Tibial artery (tissue), 4 donors: ENCODE measurements around the gene SEZ6.

ENCODE experiments used
- DNase-seq, 2 donors: peaks; one replicate each; pipeline ENCODE4 v3.0.0-alpha.2; 2019
- H3K27ac ChIP-seq, 2 donors: fragments of 200-600 bp; sonication (generic) in 1 of 2; 1 replicate in 1 of 2; 2 replicates in 1 of 2; pipeline ENCODE4 v1.5.1; 2018 to 2019; ENCODE audit warnings: mild to moderate bottlenecking in 1 of 2
- H3K27me3 ChIP-seq, 2 donors: fragments of 200-600 bp; sonication (generic) in 1 of 2; one replicate each; pipeline versions ENCODE4 v1.5.1 to v1.6.0; 2016 to 2019
- H3K36me3 ChIP-seq, 3 donors: fragments of 200-600 bp; sonication (generic) in 2 of 3; one replicate each; pipeline ENCODE4 v1.5.1; 2016 to 2019; ENCODE audit warnings: mild to moderate bottlenecking in 2 of 3
- H3K4me1 ChIP-seq, 4 donors: fragments of 200-600 bp; sonication (generic) in 2 of 4; 1 replicate in 3 of 4; 2 replicates in 1 of 4; pipeline ENCODE4 v1.5.1; 2016 to 2019
- H3K4me3 ChIP-seq, 2 donors: fragments of 200-600 bp; sonication (generic) in 1 of 2; 1 replicate in 1 of 2; 2 replicates in 1 of 2; pipeline ENCODE4 v1.5.1; 2018 to 2019; ENCODE audit warnings: mild to moderate bottlenecking in 2 of 2
- H3K9me3 ChIP-seq, 3 donors: fragments of 200-600 bp; sonication (generic) in 1 of 3; one replicate each; pipeline ENCODE4 v1.5.1; 2016 to 2019
- CTCF ChIP-seq, 2 experiments: fragments of 200-600 bp in 1 of 2; fragments of 450-650 bp in 1 of 2; IDR thresholded peaks; one replicate each; pipeline ENCODE4 v1.5.1; 2017 to 2019; ENCODE audit warnings: antibody characterized with exemption in 2 of 2, mild to moderate bottlenecking in 1 of 2, moderate library complexity in 1 of 2
- intact Hi-C: fragments of 100-400 bp; cut with DNase I; formaldehyde crosslinking; loops from one replicate; pipeline ENCODE4 v1.15.0; 2023; ENCODE audit warnings: low total_unique reads

Gene SEZ6

GRCh38 chr17:29043539-29044145 is 37.8 kb upstream of the SEZ6 start:
- no peak overlapping the region for H3K4me3 ChIP-seq
- no peaks in the 10 kb centered on the region for H3K9me3 ChIP-seq
- H3K27ac ChIP-seq = no peak overlapping the region
- H3K4me1 ChIP-seq = peaks cover 0 to 6% (median 2%) of the 10 kb centered on the region in 4 donors
- TF ChIP-seq CTCF (IDR thresholded peaks at IDR 0.05) = no peak
- peaks cover 0 to 2% of the 10 kb centered on the region in 2 donors for H3K27me3 ChIP-seq
- intact Hi-C loops = no loop called here
- no peak for DNase-seq
- no peaks in the 10 kb centered on the region for H3K36me3 ChIP-seq

- Histone ChIP-seq H3K4me1 (peaks cover 0 to 6% (median 2%) of the 10 kb centered on the region in 4 donors), H3K27ac (no peak within 1 kb of the TSS), H3K4me3 (no peak within 1 kb of the TSS), H3K36me3 (no peaks in the 10 kb centered on the region), H3K9me3 (no peaks in the 10 kb centered on the region), H3K27me3 (peaks cover 0 to 5% of the 10 kb centered on the region in 2 donors)
- intact Hi-C loops = no loop called here
- TF ChIP-seq CTCF (IDR thresholded peaks at IDR 0.05) = no peak
- DNase-seq = no peak
Measured at GRCh38 chr17:29042679-29043538, 37.1 kb upstream of the SEZ6 start, which contains the start of gene PIPOX. Gene PIPOX, plus strand, starts transcription at chr17:29043141. Its CDS starts 85 bp downstream, at chr17:29043226.

DNA sequence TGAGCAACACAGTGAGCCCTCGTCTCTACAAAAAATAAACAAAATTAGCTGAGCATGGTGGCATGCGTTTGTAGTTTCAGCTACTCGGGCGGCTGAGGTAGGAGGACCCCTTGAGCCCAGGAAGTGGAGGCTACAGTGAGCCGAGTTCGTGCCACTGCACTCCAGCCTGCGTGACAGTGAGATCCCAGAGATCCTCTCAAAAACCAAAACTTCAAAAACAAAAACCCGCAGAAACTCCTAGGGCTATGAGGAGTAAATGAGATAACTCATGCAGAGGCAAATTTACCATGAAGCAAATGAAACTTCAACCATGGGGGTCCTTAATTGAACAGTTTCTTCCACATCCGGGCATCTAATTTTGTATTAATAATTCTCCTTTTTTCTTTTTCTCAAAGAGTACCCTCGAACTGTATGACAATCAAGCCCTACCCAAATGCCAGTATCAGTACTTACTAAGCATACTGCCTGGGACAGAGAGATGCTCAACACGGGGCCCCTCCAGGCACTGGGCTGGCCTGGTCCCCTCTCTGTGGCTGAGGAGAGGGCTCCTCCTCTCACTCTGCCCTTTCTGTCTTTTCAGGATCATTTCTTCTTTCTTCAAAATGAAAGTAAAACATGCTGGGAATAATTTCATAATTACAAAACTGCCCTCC is 36.3 kb upstream of the SEZ6 start:
- Histone ChIP-seq H3K4me3 (no peak overlapping the region), H3K36me3 (no peaks in the 10 kb centered on the region), H3K27ac (no peak overlapping the region), H3K4me1 (peaks cover 0 to 6% (median 2%) of the 10 kb centered on the region in 4 donors), H3K27me3 (peaks cover 0 to 11% of the 10 kb centered on the region in 2 donors), H3K9me3 (no peaks in the 10 kb centered on the region)
- no peak for DNase-seq
- intact Hi-C loops = no loop called here
- TF ChIP-seq CTCF (IDR thresholded peaks at IDR 0.05) = no peak

DNA sequence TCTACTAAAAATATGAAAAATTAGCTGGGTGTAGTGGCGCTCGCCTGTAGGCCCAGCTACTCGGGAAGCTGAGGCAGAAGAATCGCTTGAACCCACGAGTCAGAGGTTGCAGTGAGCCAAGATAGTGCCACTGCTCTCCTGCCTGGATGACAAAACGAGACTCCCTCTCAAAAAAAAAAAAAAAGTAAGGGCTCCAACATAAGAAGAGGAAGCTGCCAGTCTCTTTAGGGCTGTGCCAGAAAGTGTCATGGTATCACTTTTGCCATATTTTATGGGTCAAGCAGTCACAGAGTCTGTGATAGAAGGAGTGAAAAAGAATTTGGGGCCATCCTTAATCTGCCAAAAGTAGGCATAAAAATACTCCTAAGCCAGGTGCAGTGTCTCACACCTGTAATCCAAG is 35.7 kb upstream of the SEZ6 start:
- TF ChIP-seq CTCF (IDR thresholded peaks at IDR 0.05) = no peak
- no peaks in the 10 kb centered on the region for H3K9me3 ChIP-seq
- no peak for DNase-seq
- intact Hi-C loops = no loop called here
- no peak overlapping the region for H3K27ac ChIP-seq
- H3K4me3 ChIP-seq = no peak overlapping the region
- peaks cover 0 to 14% of the 10 kb centered on the region in 2 donors for H3K27me3 ChIP-seq
- H3K4me1 ChIP-seq = peaks cover 0 to 6% (median 2%) of the 10 kb centered on the region in 4 donors
- H3K36me3 ChIP-seq = no peaks in the 10 kb centered on the region

DNA sequence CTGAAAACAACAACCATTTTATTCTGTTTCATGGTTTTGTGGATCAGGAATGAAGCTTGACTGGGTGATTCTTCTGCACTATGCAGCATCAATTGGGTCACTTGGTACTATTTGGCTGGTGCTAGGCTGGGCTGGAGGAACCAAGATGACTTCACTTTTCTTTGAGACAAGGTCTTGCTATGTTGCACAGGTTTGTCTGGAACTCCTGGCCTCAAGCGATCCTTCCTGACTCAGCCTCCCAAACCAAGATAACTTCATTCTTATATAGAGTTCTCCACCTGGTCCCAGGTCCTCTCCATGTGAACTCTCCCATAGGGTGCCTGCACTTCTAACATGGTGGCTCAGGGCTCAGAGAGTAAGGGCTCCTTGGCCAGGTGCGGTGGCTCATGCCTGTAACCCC is 35.3 kb upstream of the SEZ6 start:
- intact Hi-C loops = no loop called here
- Histone ChIP-seq H3K4me3 (no peak overlapping the region), H3K27me3 (peaks cover 0 to 18% of the 10 kb centered on the region in 2 donors), H3K9me3 (no peaks in the 10 kb centered on the region), H3K27ac (no peak overlapping the region), H3K36me3 (no peaks in the 10 kb centered on the region), H3K4me1 (peaks cover 0 to 6% (median 2%) of the 10 kb centered on the region in 4 donors)
- no peak for TF ChIP-seq CTCF (IDR thresholded peaks at IDR 0.05)
- no peak for DNase-seq
